Right lobe of liver (tissue), 6 donors: ENCODE results near the gene RNU2-63P. TPM values are rescaled to one million over a fixed set of nuclear protein-coding genes. Genes with fewer than 3 reads are reported as not detected.
"Not testable (repeated sequence)": the region's sequence is repeated elsewhere in the genome, so short reads cannot be mapped to it uniquely, and the experiment has no call there.

Source experiments
- ATAC-seq, 4 donors: fragments of 200-7000 bp; cut with Tn5 transposase; one replicate each; pipeline ENCODE4 v1.9.1; 2020; ENCODE audit warnings: mild to moderate bottlenecking in 4 of 4, moderate library complexity in 4 of 4
- DNase-seq, 3 donors: peaks; one replicate each; pipeline ENCODE4 v3.0.0-alpha.2; 2020
- H3K27ac ChIP-seq, 3 donors: fragments of 200-600 bp; one replicate each; pipeline ENCODE4 v1.8.0; 2022
- H3K27me3 ChIP-seq, 2 donors: fragments of 200-600 bp; one replicate each; pipeline ENCODE4 v1.8.0; 2022
- H3K36me3 ChIP-seq, 4 donors: fragments of 200-600 bp; sonication (generic) in 1 of 4; one replicate each; pipeline versions ENCODE4 v1.5.1 to v1.8.0; 2017 to 2022; ENCODE audit warnings: control low read depth in 1 of 4
- H3K4me1 ChIP-seq, 4 donors: fragments of 200-600 bp; sonication (generic) in 1 of 4; one replicate each; pipeline versions ENCODE4 v1.5.1 to v1.8.0; 2017 to 2022; ENCODE audit warnings: control low read depth in 1 of 4
- H3K4me3 ChIP-seq, 3 donors: fragments of 200-600 bp; one replicate each; pipeline ENCODE4 v1.8.0; 2022
- H3K9me3 ChIP-seq, 4 donors: fragments of 200-600 bp; sonication (generic) in 1 of 4; one replicate each; pipeline versions ENCODE4 v1.5.1 to v1.8.0; 2017 to 2022; ENCODE audit warnings: control low read depth in 1 of 4
- CTCF ChIP-seq, 4 donors: fragments of 200-600 bp in 3 of 4; fragments of 450-650 bp in 1 of 4; IDR thresholded peaks; one replicate each; pipeline versions ENCODE4 v1.5.1 to v1.8.0; 2016 to 2022; ENCODE audit warnings: antibody characterized with exemption in 4 of 4, mild to moderate bottlenecking in 2 of 4
- POLR2A ChIP-seq: fragments of 450-650 bp; IDR thresholded peaks from one replicate; pipeline ENCODE4 v1.6.1; 2017; ENCODE audit warnings: antibody characterized with exemption, mild to moderate bottlenecking
- WGBS: methylation state at CpG from one replicate; pipeline ENCODE4 v1.1.6; 2018; ENCODE audit warnings: low coverage, low lambda C conversion rate; ENCODE audit not compliant: insufficient coverage; ENCODE audit errors: missing lambda C conversion rate; 5-methylcytosine and 5-hydroxymethylcytosine counted together
- intact Hi-C, 2 donors: fragments of 100-400 bp; cut with DNase I; formaldehyde crosslinking; loops; one replicate each; pipeline versions ENCODE4 v1.11.2 to v1.14.1; 2022
- total RNA-seq, 6 experiments: library from RNA; depleted of rRNA in 2 of 6; stranded (reverse); fragments of >200 nt in 2 of 6; fragmentation: NEBNext Ultra II Directional in 3 of 6; extraction: Animal tissue kit (Norgen Biotek cat#: 25700) in 3 of 6; gene quantifications; one replicate each; pipeline versions ENCODE4 v1.1.0 to v1.2.4, GENCODE V29; 2016 to 2023
- donor health status: DM: no; HTN: yes; CAD: no.
- donor health status: DM: no; HTN: no; CAD: no.
- donor health status: DM: no; HTN: no; CAD: no.
- donor health status: DM: no; HTN: yes; CAD: no.
- donor health status: DM: no; HTN: yes; CAD: no.

RNU2-63P gene
- total RNA-seq, 6 experiments from 2014 or later = 2.0 to 4.2 (median 2.6) TPM; not detected in 3

GRCh38 chr2:88019985-88020384 lies 3.6 kb upstream of the RNU2-63P start:
- H3K4me1 ChIP-seq = peaks cover 0 to 15% (median 0%) of the 10 kb centered on the region in 4 donors
- TF ChIP-seq CTCF (IDR thresholded peaks at IDR 0.05) (no peak), POLR2A (no peak)
- WGBS = 83% methylated on average over 3 of the region's 3 CpGs
- no peak overlapping the region for H3K27ac ChIP-seq
- H3K4me3 ChIP-seq = no peak overlapping the region
- H3K9me3 ChIP-seq = no peaks in the 10 kb centered on the region
- no peaks in the 10 kb centered on the region for H3K27me3 ChIP-seq
- H3K36me3 ChIP-seq = no peaks in the 10 kb centered on the region
- no peak for DNase-seq
- intact Hi-C loops = no loop called here
- no peak for ATAC-seq

GRCh38 chr2:88018909-88019308 lies 2.6 kb upstream of the RNU2-63P start:
- no peak for ATAC-seq
- H3K27ac ChIP-seq = no peak overlapping the region
- DNase-seq = no peak
- WGBS = 88% methylated on average over 1 of the region's 6 CpGs
- TF ChIP-seq CTCF (IDR thresholded peaks at IDR 0.05) = no peak
- no peak for TF ChIP-seq POLR2A
- no peaks in the 10 kb centered on the region for H3K36me3 ChIP-seq
- no peaks in the 10 kb centered on the region for H3K9me3 ChIP-seq
- no peaks in the 10 kb centered on the region for H3K27me3 ChIP-seq
- intact Hi-C loops = no loop called here
- H3K4me1 ChIP-seq = peaks cover 0 to 15% (median 0%) of the 10 kb centered on the region in 4 donors
- no peak overlapping the region for H3K4me3 ChIP-seq

- H3K27me3 ChIP-seq, intact Hi-C loops, H3K9me3 ChIP-seq, DNase-seq, H3K36me3 ChIP-seq, H3K4me3 ChIP-seq, ATAC-seq, H3K27ac ChIP-seq: not testable (repeated sequence)
- H3K4me1 ChIP-seq = peaks cover 0 to 15% (median 0%) of the 10 kb centered on the region in 4 donors
- 95% methylated on average over 6 of the region's 11 CpGs for WGBS
These were observed 1.9 kb upstream of the RNU2-63P start for GRCh38 chr2:88018077-88018805.

- H3K27me3 ChIP-seq, ATAC-seq, intact Hi-C loops, DNase-seq, H3K36me3 ChIP-seq, H3K9me3 ChIP-seq: not testable (repeated sequence)
- 80% methylated on average over 1 of the region's 2 CpGs for WGBS
- peak overlapping the region; percentile 48 to 73 (median 69) for H3K4me3 ChIP-seq
- peaks cover 0 to 15% (median 0%) of the 10 kb centered on the region in 4 donors for H3K4me1 ChIP-seq
- H3K27ac ChIP-seq = peak overlapping the region in 1 of 3 donors; percentile 92
These were observed 1.4 kb upstream of the RNU2-63P start for GRCh38 chr2:88017780-88018038.

GRCh38 chr2:88016960-88017779 lies 823 bp upstream of the RNU2-63P start:
- TF ChIP-seq POLR2A (no peak), CTCF (IDR thresholded peaks at IDR 0.05) (no peak)
- DNase-seq (peak; percentile 73 to 82 (median 79)), ATAC-seq (peak; percentile 72 to 87 (median 78))
- Histone ChIP-seq H3K4me1 (peaks cover 0 to 15% (median 0%) of the 10 kb centered on the region in 4 donors), H3K36me3 (no peaks in the 10 kb centered on the region), H3K27me3 (no peaks in the 10 kb centered on the region), H3K4me3 (peak overlapping the region; percentile 48 to 73 (median 69)), H3K27ac (peak overlapping the region; percentile 92 to 97 (median 94)), H3K9me3 (no peaks in the 10 kb centered on the region)
- 22% methylated on average over 22 of the region's 46 CpGs for WGBS
- intact Hi-C loops = no loop called here
